Spinal cord (tissue), 10 donors: Measurements from ENCODE around the gene NFIB. TPM values are rescaled to one million over a fixed set of nuclear protein-coding genes. Genes with fewer than 3 reads are reported as not detected.

Experiments
- DNase-seq, 6 donors: peaks; one replicate each; pipeline versions ENCODE4 v3.0.0 to v3.0.0-alpha.2; 2013 to 2015; ENCODE audit warnings: low spot score in 6 of 6, low read depth in 4 of 6
- H3K27ac ChIP-seq: one replicate; pipeline ENCODE4 v1.5.1; 2013; ENCODE audit warnings: low read depth, low read length, control low read depth
- H3K27me3 ChIP-seq: one replicate; pipeline ENCODE4 v1.6.1; 2013; ENCODE audit warnings: low read length; ENCODE audit not compliant: control insufficient read depth, insufficient read depth
- H3K36me3 ChIP-seq: one replicate; pipeline ENCODE4 v1.6.1; 2013; ENCODE audit warnings: low read length; ENCODE audit not compliant: control insufficient read depth, insufficient read depth
- H3K4me1 ChIP-seq: one replicate; pipeline ENCODE4 v1.6.1; 2013; ENCODE audit warnings: low read length; ENCODE audit not compliant: control insufficient read depth, insufficient read depth
- H3K4me3 ChIP-seq: one replicate; pipeline ENCODE4 v1.5.1; 2013; ENCODE audit warnings: low read depth, low read length, control low read depth
- H3K9me3 ChIP-seq: one replicate; pipeline ENCODE4 v1.6.1; 2013; ENCODE audit warnings: low read length; ENCODE audit not compliant: control insufficient read depth, insufficient read depth
- WGBS: methylation state at CpG from one replicate; pipeline ENCODE4 v1.1.5; 2013; ENCODE audit warnings: missing lambda C conversion rate; ENCODE audit not compliant: insufficient coverage; 5-methylcytosine and 5-hydroxymethylcytosine counted together
- polyA plus RNA-seq, 2 donors: library from polyadenylated mRNA; unstranded; fragments of 120-200 nt; gene quantifications; one replicate each; pipeline ENCODE4 v1.2.1, GENCODE V29; 2013; ENCODE audit not compliant: insufficient read length in 2 of 2
- total RNA-seq, 2 donors: library from RNA; depleted of rRNA in 1 of 2; stranded (reverse); fragments of 120-200 nt in 1 of 2; fragments of >200 nt in 1 of 2; gene quantifications; one replicate each; pipeline versions ENCODE4 v1.2.3 to v1.2.4, GENCODE V29; 2013 to 2014
- donor health status: healthy.

Gene NFIB
- total and polyA plus RNA-seq, 4 donors: 56.4 to 97.5 (median 90.0) TPM

DNA sequence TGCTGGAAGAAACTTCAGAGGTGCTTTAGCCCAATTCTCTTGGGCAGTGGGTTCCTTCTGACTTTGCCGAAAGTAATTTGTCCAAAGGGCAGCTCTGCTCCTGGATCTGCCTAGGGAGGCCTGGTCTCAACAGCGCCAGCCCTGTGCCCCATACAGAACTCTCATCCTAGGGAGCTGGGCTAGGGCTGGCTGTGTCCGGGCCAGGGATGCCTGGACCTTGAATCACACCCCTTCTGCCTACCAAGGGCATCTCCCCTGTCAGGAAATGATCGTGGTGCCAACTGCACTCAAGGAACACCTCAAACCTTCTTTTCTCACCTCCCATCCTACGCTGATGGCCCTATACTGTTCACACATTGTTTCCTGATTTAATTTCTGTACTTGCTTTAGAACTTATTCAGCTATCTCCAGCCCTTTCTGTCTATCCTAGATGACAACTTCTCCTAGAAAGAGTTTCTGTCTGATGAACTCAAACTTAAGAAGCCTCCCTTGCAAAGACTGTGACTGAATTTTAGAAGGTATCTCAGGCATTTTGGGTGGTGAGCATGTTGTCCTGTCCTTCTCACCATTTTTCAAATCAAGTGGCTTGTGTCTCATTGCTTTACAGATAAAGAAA lies 37.4 kb upstream of the NFIB start:
- Histone ChIP-seq H3K36me3 (no peaks in the 10 kb centered on the region), H3K9me3 (no peaks in the 10 kb centered on the region), H3K27me3 (peaks cover 49% of the 10 kb centered on the region), H3K4me3 (no peak overlapping the region), H3K27ac (peak overlapping the region; percentile 94), H3K4me1 (peaks cover 62% of the 10 kb centered on the region)
- DNase-seq: peak in 1 of 6 donors; percentile 56
- WGBS: 65% methylated on average over 5 of the region's 5 CpGs

DNA sequence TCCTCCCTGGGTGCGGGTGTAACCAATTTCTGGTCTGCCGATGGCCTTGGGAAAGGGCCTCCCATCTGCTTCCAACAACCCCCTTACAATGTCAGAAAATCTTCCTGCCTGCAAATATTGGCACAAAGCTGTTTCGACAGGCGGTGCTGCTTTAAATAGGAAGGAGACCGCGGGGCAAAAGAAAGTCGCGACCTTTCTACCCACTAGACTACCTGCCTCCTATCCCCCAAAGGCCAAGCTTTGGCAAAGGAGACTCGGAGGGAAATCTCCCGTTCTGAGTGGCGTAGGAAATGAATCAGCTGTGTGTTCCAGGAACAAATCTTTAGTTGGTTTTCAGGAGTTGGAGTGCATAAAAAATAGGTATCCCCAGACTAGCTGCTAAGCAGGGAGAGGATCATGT lies 36.8 kb upstream of the NFIB start:
- H3K36me3 ChIP-seq: no peaks in the 10 kb centered on the region
- H3K4me1 ChIP-seq: peaks cover 68% of the 10 kb centered on the region
- WGBS: 22% methylated on average over 5 of the region's 11 CpGs
- peak overlapping the region; percentile 94 for H3K27ac ChIP-seq
- peaks cover 54% of the 10 kb centered on the region for H3K27me3 ChIP-seq
- no peaks in the 10 kb centered on the region for H3K9me3 ChIP-seq
- no peak overlapping the region for H3K4me3 ChIP-seq
- DNase-seq: peak in 2 of 6 donors; percentile 38 to 76

DNA sequence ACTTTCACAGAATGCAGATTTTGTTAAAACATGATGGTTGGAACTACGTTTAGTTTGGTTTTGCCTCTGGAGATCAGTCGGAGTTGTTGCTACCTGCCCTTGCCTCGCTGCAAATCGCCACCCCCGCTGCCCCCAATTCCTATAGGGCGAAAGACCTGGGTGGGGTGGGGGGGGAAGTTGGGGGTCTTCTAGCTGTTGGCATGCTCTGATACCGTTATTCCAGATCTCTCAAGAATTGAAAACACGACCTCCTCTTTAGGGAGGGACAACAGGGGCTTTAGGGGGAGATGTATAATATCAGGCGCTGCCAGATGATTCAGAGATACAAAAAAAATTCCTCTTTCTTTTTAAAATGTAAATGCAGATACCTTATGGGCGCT lies 36.4 kb upstream of the NFIB start:
- WGBS: 58% methylated on average over 6 of the region's 10 CpGs
- peak overlapping the region; percentile 59 for H3K4me3 ChIP-seq
- peak overlapping the region; percentile 94 for H3K27ac ChIP-seq
- H3K36me3 ChIP-seq: no peaks in the 10 kb centered on the region
- peaks cover 72% of the 10 kb centered on the region for H3K4me1 ChIP-seq
- no peaks in the 10 kb centered on the region for H3K9me3 ChIP-seq
- no peak for DNase-seq
- peaks cover 58% of the 10 kb centered on the region for H3K27me3 ChIP-seq

DNA sequence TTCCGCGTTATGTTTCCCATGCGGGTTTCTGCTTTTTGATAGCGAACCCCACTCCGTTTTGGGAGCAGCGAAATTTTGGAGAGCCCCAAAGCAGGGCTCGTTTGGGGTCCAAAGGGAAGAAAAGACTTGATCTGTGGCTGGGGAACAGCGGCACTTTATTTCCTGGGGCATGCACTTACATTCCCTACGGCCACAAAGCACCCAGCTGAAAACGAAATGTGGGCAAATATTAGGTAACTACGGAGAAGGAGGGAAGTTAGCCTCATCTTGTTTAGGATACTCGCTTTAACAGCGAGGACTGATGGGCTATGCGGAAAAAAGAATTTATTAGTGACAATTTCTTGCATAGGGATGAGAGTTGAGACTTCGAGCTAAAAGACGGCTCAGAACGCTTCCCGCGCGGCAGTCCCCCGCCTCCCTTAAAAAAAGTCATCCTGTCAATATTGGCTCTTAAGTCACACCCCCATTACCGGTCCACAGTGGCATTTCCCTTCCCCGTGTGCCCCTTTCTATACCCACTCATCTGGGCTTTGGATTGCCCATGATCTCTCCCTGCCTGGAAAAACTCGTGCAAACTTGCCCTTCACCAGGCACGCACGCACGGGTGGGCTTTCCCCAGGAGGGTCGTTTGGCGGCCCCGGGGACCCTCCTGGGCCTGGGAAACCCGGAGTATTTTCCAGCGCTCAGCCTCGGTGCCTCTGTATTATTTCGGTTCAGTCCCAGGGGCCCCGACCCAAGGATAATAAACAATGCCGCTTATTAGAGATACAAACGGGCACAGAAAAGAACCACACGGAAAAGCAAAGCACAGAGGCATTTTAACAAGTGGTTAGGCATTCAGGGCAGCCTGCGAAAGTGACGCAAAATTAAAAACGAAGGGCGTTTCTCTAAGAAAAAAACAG lies 35.8 kb upstream of the NFIB start:
- peak overlapping the region; percentile 94 for H3K27ac ChIP-seq
- DNase-seq: peak in 2 of 6 donors; percentile 78 to 81
- WGBS: 11% methylated on average over 35 of the region's 42 CpGs
- H3K4me1 ChIP-seq: peaks cover 76% of the 10 kb centered on the region
- H3K27me3 ChIP-seq: peaks cover 64% of the 10 kb centered on the region
- H3K4me3 ChIP-seq: peak overlapping the region; percentile 59
- H3K9me3 ChIP-seq: no peaks in the 10 kb centered on the region
- H3K36me3 ChIP-seq: no peaks in the 10 kb centered on the region

DNA sequence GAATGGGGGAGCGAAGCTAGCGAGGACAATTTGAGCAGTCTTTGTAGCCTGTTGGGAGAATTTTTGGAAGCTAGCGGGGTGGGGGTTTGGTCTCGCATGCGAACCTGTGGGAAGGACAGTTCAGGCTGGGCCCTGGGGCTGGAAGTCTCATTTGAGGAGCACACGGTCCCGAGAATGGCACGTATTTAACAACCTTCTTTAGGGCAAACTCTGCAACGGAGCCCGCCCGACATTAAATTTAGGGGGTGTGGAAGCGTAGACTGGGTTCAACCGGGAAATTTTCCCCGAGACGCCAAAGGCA lies 35.2 kb upstream of the NFIB start:
- peak overlapping the region; percentile 59 for H3K4me3 ChIP-seq
- H3K4me1 ChIP-seq: peaks cover 76% of the 10 kb centered on the region
- H3K27me3 ChIP-seq: peaks cover 64% of the 10 kb centered on the region
- peak overlapping the region; percentile 94 for H3K27ac ChIP-seq
- 5% methylated on average over 15 of the region's 15 CpGs for WGBS
- no peaks in the 10 kb centered on the region for H3K36me3 ChIP-seq
- DNase-seq: no peak
- H3K9me3 ChIP-seq: no peaks in the 10 kb centered on the region

DNA sequence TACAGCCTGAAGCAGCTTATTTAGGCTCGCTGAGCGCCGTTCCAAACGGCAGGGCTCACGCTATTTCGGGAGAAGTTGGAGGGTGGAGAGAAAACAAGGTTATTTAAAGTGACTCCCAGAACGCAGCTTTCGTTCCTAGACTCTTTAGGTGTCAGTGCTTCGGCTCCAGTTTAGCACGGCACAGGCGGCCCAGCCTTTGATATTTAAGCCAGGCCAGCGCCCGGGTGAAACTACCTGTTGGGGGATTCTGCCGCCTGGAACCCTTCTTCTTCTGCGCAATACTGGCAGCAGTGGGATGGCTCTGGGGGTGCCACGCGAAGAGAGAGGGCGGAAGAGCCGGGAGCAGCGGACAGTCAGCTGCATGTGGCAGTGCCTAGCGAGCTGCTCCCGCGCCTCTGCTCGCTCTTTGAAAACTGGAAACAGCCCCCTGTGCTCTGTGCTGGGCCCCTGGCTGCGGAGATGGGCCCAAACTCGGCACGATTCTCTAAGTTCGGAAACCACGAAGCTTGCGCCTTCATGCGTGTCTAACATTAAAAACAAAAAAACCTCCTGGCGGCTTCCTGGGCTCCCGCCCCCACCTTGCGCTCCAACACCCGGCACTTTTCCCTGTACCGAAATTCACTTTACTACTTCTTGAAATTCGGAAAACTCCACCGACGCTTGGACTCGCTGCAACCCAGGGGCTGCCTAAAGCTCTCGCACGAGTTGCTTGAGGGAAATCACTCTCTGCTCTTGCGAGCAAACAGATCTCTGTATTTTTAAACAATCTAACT lies 34.6 kb upstream of the NFIB start:
- Histone ChIP-seq H3K4me1 (peaks cover 76% of the 10 kb centered on the region), H3K27ac (peak overlapping the region; percentile 94), H3K27me3 (peaks cover 64% of the 10 kb centered on the region), H3K9me3 (no peaks in the 10 kb centered on the region), H3K4me3 (peak overlapping the region; percentile 59), H3K36me3 (no peaks in the 10 kb centered on the region)
- peak in 2 of 6 donors; percentile 73 to 89 for DNase-seq
- 3% methylated on average over 41 of the region's 43 CpGs for WGBS

DNA sequence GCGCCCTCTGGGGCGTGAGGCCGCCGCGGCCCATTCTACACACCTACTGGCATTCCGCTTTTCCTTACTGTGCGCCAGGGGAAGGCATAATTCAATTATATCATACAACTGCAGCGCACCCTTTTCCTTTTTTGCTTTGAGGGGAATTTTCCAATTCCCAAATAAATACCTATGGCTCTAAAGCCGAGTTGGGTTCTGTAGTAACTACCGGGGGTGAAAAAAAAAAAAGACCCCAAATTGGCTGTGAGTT lies 34.1 kb upstream of the NFIB start:
- WGBS: no CpG with 5 or more reads among the region's 10 CpGs
- H3K27ac ChIP-seq: peak overlapping the region; percentile 94
- H3K4me3 ChIP-seq: peak overlapping the region; percentile 59
- H3K4me1 ChIP-seq: peaks cover 76% of the 10 kb centered on the region
- peaks cover 69% of the 10 kb centered on the region for H3K27me3 ChIP-seq
- no peak for DNase-seq
- no peaks in the 10 kb centered on the region for H3K9me3 ChIP-seq
- no peaks in the 10 kb centered on the region for H3K36me3 ChIP-seq

DNA sequence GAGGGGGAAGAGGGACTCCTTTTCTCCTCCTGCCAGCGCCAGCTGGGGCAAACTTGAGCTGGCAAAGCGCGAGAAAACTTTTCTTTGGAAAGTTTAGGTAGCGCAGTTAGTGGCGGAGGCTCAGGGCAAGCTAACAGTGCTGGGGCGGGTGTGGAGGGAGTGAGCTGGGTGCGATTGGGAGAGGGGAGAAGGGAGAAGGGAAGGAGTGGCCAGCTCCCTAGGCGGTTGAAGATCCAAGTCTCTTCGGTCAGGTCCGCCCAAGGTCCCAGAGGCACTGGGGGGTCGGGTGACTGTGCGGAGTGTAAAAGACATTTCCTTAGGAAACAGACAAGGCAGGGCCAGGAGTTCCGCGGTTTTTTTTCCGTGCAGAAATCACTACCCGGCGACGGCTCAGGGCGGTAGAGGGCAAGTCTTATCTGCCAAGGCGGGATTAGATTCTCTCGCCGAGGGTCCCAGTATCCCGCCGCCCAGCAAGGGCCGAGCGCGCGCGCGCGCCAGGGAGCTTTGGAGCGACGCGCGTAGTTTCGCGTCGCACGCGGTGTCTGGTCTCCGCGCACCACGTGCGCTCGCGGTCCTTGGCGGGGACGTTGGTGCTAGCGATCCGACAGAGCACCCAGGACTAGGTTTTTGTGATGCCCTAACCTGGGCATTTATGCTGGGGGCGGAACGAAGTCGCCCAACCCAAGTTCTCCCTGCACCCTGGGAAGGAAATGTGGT lies 33.6 kb upstream of the NFIB start:
- no peaks in the 10 kb centered on the region for H3K9me3 ChIP-seq
- H3K4me1 ChIP-seq: peaks cover 75% of the 10 kb centered on the region
- DNase-seq: peak in 2 of 6 donors; percentile 73 to 78
- under 1% methylated on average over 51 of the region's 53 CpGs for WGBS
- H3K4me3 ChIP-seq: peak overlapping the region; percentile 59
- peak overlapping the region; percentile 94 for H3K27ac ChIP-seq
- H3K27me3 ChIP-seq: peaks cover 74% of the 10 kb centered on the region
- H3K36me3 ChIP-seq: no peaks in the 10 kb centered on the region

DNA sequence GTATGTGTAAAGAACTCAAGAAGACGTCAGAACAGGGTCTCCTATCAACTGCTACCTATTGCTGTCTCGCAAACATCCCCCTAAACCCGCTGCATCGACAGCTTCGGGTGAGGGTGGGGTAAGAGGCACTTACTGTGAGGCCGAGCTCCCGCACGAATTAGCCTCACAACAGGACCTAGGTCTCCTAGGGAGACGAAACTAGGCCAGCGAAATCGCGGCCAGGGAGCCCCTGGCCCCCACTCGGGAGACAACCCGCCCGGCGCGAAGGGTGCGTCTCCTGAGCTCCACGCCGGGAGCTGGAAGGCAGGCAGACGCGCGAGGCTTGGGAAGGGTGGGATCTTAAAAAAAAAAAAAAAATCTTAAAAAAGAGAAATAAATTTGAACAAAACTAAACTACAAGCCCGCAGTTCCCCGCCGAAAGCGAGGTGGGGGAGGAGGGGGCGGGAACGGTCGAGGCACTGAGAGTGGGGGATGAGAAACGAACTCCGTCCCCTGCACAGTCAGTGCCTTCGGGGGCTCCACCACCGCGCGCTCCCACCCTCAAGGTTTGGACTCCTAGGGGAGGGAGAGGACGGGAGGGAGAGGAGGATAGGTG lies 33.0 kb upstream of the NFIB start:
- under 1% methylated on average over 26 of the region's 37 CpGs for WGBS
- H3K27me3 ChIP-seq: peaks cover 80% of the 10 kb centered on the region
- peak overlapping the region; percentile 59 for H3K4me3 ChIP-seq
- peak overlapping the region; percentile 94 for H3K27ac ChIP-seq
- peak in 2 of 6 donors; percentile 75 to 88 for DNase-seq
- no peaks in the 10 kb centered on the region for H3K36me3 ChIP-seq
- H3K4me1 ChIP-seq: peaks cover 74% of the 10 kb centered on the region
- no peaks in the 10 kb centered on the region for H3K9me3 ChIP-seq
